Breast epithelium (tissue), 4 donors: Measurements from ENCODE around the gene ABCC6. TPM values are rescaled to one million over a fixed set of nuclear protein-coding genes. Genes with fewer than 3 reads are reported as not detected.
"Not testable (repeated sequence)": the region's sequence is repeated elsewhere in the genome, so short reads cannot be mapped to it uniquely, and the experiment has no call there.

Source experiments
- DNase-seq, 2 donors: peaks; one replicate each; pipeline ENCODE4 v3.0.0-alpha.2; 2019; ENCODE audit warnings: low spot score in 2 of 2
- H3K27ac ChIP-seq, 2 donors: fragments of 200-600 bp; sonication (generic) in 1 of 2; one replicate each; pipeline ENCODE4 v1.5.1; 2016 to 2019; ENCODE audit warnings: mild to moderate bottlenecking in 1 of 2
- H3K27me3 ChIP-seq, 2 donors: fragments of 200-600 bp; sonication (generic) in 1 of 2; one replicate each; pipeline versions ENCODE4 v1.5.1 to v1.6.0; 2017 to 2019; ENCODE audit warnings: control low read depth in 1 of 2, mild to moderate bottlenecking in 1 of 2
- H3K36me3 ChIP-seq: fragments of 200-600 bp; one replicate; pipeline ENCODE4 v1.5.1; 2019
- H3K4me1 ChIP-seq, 2 donors: fragments of 200-600 bp; sonication (generic); one replicate each; pipeline ENCODE4 v1.5.1; 2016 to 2019; ENCODE audit warnings: control low read depth in 1 of 2
- H3K4me3 ChIP-seq, 3 donors: fragments of 200-600 bp; sonication (generic); 1 replicate in 2 of 3; 2 replicates in 1 of 3; pipeline ENCODE4 v1.5.1; 2016 to 2019; ENCODE audit warnings: mild to moderate bottlenecking in 3 of 3, moderate library complexity in 2 of 3
- H3K9me3 ChIP-seq, 2 donors: fragments of 200-600 bp; sonication (generic) in 1 of 2; one replicate each; pipeline ENCODE4 v1.5.1; 2016 to 2019; ENCODE audit warnings: control low read depth in 1 of 2
- POLR2A ChIP-seq: fragments of 450-650 bp; IDR thresholded peaks from one replicate; pipeline ENCODE4 v1.6.1; 2016; ENCODE audit warnings: antibody characterized with exemption, mild to moderate bottlenecking, moderate library complexity
- POLR2AphosphoS5 ChIP-seq, 3 donors: sonication (generic); formaldehyde crosslinking; IDR thresholded peaks; one replicate each; pipeline ENCODE4 v1.6.1; 2017; ENCODE audit warnings: antibody characterized with exemption in 3 of 3
- intact Hi-C: fragments of 100-400 bp; cut with DNase I; formaldehyde crosslinking; loops from one replicate; pipeline ENCODE4 v1.15.1; 2023; ENCODE audit warnings: low total_unique reads
- total RNA-seq, 3 donors: library from RNA; depleted of rRNA; stranded (reverse); fragments of >200 nt; gene quantifications; one replicate each; pipeline ENCODE4 v1.1.0, GENCODE V29; 2016
- TF ChIP-seq, protein P1 (sequence below), 3 donors: fragments of 450-650 bp; IDR thresholded peaks; one replicate each; pipeline ENCODE4 v1.5.1; 2016 to 2017; ENCODE audit warnings: antibody characterized with exemption in 3 of 3, mild to moderate bottlenecking in 3 of 3, moderate library complexity in 3 of 3

Gene ABCC6
- total RNA-seq, 3 donors from 2014 or later, result 3.6 to 4.2 (median 3.8) TPM

DNA sequence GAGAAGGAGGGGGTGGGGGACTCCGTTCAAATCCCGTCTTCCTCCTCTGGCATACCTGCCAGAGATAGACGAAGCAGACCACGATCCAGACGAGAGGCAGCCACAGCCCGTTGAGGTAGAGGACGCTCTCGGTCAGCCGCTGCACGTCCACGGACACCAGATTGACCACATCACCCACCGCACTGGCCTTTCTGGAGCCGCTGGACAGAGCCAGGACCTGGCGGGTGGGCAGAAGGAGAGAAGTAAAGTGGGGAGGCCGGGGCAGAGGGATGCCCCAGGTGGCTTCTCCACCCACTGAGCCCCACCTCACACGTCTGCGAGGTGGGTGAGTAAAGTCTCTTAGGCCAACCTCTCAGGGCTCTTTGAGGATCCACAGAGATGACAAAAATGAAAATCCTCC lies 25.3 kb downstream of the ABCC6 start:
- Histone ChIP-seq H3K36me3 (no peaks in the 10 kb centered on the region), H3K27me3 (no peaks in the 10 kb centered on the region), H3K4me1 (no peaks in the 10 kb centered on the region), H3K9me3 (no peaks in the 10 kb centered on the region), H3K27ac (no peak overlapping the region), H3K4me3 (no peak overlapping the region)
- TF ChIP-seq POLR2AphosphoS5 (IDR thresholded peaks at IDR 0.05) (no peak), POLR2A (no peak)
- TF ChIP-seq, protein P1, sequence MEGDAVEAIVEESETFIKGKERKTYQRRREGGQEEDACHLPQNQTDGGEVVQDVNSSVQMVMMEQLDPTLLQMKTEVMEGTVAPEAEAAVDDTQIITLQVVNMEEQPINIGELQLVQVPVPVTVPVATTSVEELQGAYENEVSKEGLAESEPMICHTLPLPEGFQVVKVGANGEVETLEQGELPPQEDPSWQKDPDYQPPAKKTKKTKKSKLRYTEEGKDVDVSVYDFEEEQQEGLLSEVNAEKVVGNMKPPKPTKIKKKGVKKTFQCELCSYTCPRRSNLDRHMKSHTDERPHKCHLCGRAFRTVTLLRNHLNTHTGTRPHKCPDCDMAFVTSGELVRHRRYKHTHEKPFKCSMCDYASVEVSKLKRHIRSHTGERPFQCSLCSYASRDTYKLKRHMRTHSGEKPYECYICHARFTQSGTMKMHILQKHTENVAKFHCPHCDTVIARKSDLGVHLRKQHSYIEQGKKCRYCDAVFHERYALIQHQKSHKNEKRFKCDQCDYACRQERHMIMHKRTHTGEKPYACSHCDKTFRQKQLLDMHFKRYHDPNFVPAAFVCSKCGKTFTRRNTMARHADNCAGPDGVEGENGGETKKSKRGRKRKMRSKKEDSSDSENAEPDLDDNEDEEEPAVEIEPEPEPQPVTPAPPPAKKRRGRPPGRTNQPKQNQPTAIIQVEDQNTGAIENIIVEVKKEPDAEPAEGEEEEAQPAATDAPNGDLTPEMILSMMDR (IDR thresholded peaks at IDR 0.05), result no peak
- DNase-seq, result no peak
- intact Hi-C loops, result no loop called here

DNA sequence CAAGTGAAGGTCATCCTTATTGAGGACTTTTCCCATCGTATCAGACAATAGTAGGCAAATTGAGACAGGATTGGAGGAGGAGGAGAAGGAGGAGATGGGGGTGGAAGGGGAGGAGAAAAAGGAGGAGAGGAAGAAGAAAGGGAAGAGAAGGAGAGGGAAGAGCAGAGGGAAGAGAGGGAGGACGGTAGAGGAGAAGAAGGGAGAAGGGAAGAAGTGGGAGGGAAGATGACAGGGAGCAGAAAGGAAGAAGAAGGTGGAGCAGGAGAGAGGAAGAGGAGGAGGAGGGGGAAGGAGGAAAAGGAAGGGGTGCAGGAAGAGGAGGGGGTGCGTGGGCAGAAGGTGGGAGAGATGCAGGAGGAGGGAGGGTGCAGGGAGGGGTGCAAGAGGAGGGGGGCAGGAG lies 26.0 kb downstream of the ABCC6 start:
- Histone ChIP-seq H3K27ac (no peak overlapping the region), H3K27me3 (no peaks in the 10 kb centered on the region), H3K9me3 (no peaks in the 10 kb centered on the region), H3K4me3 (no peak overlapping the region), H3K36me3 (no peaks in the 10 kb centered on the region), H3K4me1 (no peaks in the 10 kb centered on the region)
- TF ChIP-seq POLR2A (no peak), POLR2AphosphoS5 (IDR thresholded peaks at IDR 0.05) (no peak)
- TF ChIP-seq, protein P1 (IDR thresholded peaks at IDR 0.05), result no peak
- intact Hi-C loops, result no loop called here
- no peak for DNase-seq

GRCh38 chr16:16196099-16196498 lies 27.2 kb downstream of the ABCC6 start:
- Histone ChIP-seq H3K27ac (no peak overlapping the region), H3K36me3 (no peaks in the 10 kb centered on the region), H3K4me3 (no peak overlapping the region), H3K4me1 (no peaks in the 10 kb centered on the region), H3K9me3 (no peaks in the 10 kb centered on the region), H3K27me3 (no peaks in the 10 kb centered on the region)
- no peak for DNase-seq
- TF ChIP-seq, protein P1 (IDR thresholded peaks at IDR 0.05), result no peak
- TF ChIP-seq POLR2A (no peak), POLR2AphosphoS5 (IDR thresholded peaks at IDR 0.05) (no peak)
- intact Hi-C loops, result no loop called here

DNA sequence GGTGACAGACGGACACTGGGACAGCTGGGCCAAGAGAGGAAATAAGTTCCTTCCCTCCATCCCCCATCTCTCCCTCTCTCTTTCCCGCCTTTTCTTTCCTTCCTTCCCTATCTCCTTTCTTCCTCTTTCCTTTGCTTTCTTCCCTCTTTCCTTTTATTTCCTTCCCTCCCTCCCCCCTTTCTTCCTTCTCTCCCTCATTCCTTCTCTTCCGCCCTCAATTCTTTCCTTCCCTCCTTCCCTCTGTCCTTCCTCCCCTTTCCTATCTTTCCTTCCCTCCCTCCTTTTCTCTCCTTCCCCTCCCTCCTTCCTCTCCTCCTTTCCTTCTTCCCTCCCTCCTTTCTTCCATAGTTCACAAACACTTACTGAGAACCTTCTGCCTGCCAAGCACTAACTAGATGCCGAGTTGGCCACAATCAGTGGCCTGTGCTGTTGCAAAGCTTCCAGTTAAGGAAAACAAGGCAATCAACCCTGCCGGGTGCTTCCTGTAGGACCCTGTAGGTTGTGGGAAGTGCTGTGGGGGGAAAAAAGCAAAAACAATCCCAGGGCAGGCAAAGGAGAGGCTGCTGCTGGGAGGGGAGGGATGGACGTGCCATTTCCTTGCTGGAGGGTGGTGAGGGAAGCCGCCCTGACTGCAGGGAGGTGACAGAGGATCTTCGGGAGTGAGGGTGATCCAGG lies 31.7 kb downstream of the ABCC6 start:
- H3K27ac ChIP-seq, result no peak overlapping the region
- H3K36me3 ChIP-seq, result no peaks in the 10 kb centered on the region
- H3K9me3 ChIP-seq, result no peaks in the 10 kb centered on the region
- no peak overlapping the region for H3K4me3 ChIP-seq
- no peaks in the 10 kb centered on the region for H3K27me3 ChIP-seq
- no peak for TF ChIP-seq POLR2AphosphoS5 (IDR thresholded peaks at IDR 0.05)
- TF ChIP-seq, protein P1 (IDR thresholded peaks at IDR 0.05), result no peak
- no peak for TF ChIP-seq POLR2A
- intact Hi-C loops, result no loop called here
- no peak for DNase-seq
- H3K4me1 ChIP-seq, result no peaks in the 10 kb centered on the region

GRCh38 chr16:16190966-16191365 lies 32.3 kb downstream of the ABCC6 start:
- H3K4me3 ChIP-seq, H3K27ac ChIP-seq, H3K36me3 ChIP-seq, H3K4me1 ChIP-seq, H3K27me3 ChIP-seq, H3K9me3 ChIP-seq, intact Hi-C loops, DNase-seq: not testable (repeated sequence)

DNA sequence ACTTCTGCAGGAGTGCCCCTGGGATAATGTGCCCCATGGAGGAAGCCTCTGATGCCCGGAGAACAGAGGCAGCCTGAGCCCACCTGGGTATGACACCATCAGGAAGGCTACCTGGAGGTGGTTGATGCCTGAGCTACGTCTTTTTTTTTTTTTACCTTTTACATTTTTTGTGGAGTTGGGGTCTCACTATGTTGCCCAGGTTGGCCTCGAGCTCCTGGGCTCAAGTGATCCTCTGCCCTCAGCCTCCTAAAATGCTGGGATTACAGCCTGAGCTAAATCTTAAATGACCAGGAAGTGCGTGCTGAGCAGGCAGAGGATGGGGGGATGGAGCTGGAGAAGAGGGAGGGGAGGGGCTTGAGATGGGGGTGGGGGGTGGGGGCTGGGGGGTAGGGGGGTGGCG lies 32.7 kb downstream of the ABCC6 start:
- intact Hi-C loops, result no loop called here
- TF ChIP-seq, protein P1 (IDR thresholded peaks at IDR 0.05), result no peak
- TF ChIP-seq POLR2A (no peak), POLR2AphosphoS5 (IDR thresholded peaks at IDR 0.05) (no peak)
- no peaks in the 10 kb centered on the region for H3K36me3 ChIP-seq
- no peaks in the 10 kb centered on the region for H3K27me3 ChIP-seq
- H3K4me3 ChIP-seq, result no peak overlapping the region
- H3K27ac ChIP-seq, result no peak overlapping the region
- DNase-seq, result no peak
- H3K9me3 ChIP-seq, result no peaks in the 10 kb centered on the region
- no peaks in the 10 kb centered on the region for H3K4me1 ChIP-seq
